SK-N-SH (cell line): Measurements from ENCODE around the gene KCNE3. TPM values are rescaled to one million over a fixed set of nuclear protein-coding genes. Genes with fewer than 3 reads are reported as not detected.

Experiments used
- CTCF ChIA-PET: fragments of 300-600, 350-600 bp; formaldehyde crosslinking; extraction: SDS; loops from one replicate; lab custom pipeline; 2021; lab: Yijun Ruan, JAX
- POLR2A ChIA-PET: fragments of 350-600 bp; sonication (Branson Sonifier 250); formaldehyde crosslinking; extraction: SDS; loops from one replicate; lab custom pipeline; 2020; ENCODE audit warnings: antibody characterized with exemption, inconsistent platforms; lab: Yijun Ruan, JAX
- DNase-seq: peaks from one replicate; pipeline ENCODE4 v3.0.0; 2012
- H2AFZ ChIP-seq: fragments of 200-600 bp; sonication (generic); 2 replicates; pipeline ENCODE4 v1.8.1; 2016; ENCODE audit warnings: antibody characterized with exemption, mild to moderate bottlenecking, low read depth
- H3F3A ChIP-seq: fragments of 200-600 bp; sonication (generic); replicated peaks from 2 replicates; pipeline ENCODE3; 2016; ENCODE audit warnings: antibody characterized with exemption, mild to moderate bottlenecking; ENCODE audit not compliant: insufficient read depth
- H3K27ac ChIP-seq, 2 experiments: fragments of 200-500 bp in 1 of 2; fragments of 200-600 bp in 1 of 2; sonication (Bioruptor generic) in 1 of 2; sonication (generic), shearing (Covaris generic) in 1 of 2; 2 replicates each; pipeline versions ENCODE4 v1.5.1 to v1.6.1; 2014 to 2016; ENCODE audit warnings: low read depth in 2 of 2, inconsistent platforms in 1 of 2, low read length in 1 of 2, mild to moderate bottlenecking in 1 of 2, mixed read lengths in 1 of 2
- H3K27me3 ChIP-seq: fragments of 200-600 bp; sonication (generic), shearing (Covaris generic); 2 replicates; pipeline ENCODE4 v1.6.1; 2016; ENCODE audit warnings: mixed run types; ENCODE audit not compliant: insufficient read depth
- H3K36me3 ChIP-seq, 2 experiments: fragments of 200-500 bp in 1 of 2; fragments of 200-600 bp in 1 of 2; sonication (Bioruptor generic) in 1 of 2; sonication (generic) in 1 of 2; replicated peaks in 1 of 2; 2 replicates each; pipeline versions ENCODE3 to v1.5.1; 2014 to 2016; ENCODE audit warnings: low read length in 1 of 2, mild to moderate bottlenecking in 1 of 2; ENCODE audit not compliant: insufficient read depth in 2 of 2, control insufficient read depth in 1 of 2
- H3K4me1 ChIP-seq, 2 experiments: fragments of 200-500 bp in 1 of 2; fragments of 200-600 bp in 1 of 2; sonication (Bioruptor generic) in 1 of 2; sonication (generic), shearing (Covaris generic) in 1 of 2; 2 replicates each; pipeline versions ENCODE4 v1.5.1 to v1.6.1; 2014 to 2016; ENCODE audit warnings: low read depth in 1 of 2, low read length in 1 of 2, mixed run types in 1 of 2; ENCODE audit not compliant: insufficient read depth in 2 of 2, control insufficient read depth in 1 of 2
- H3K4me2 ChIP-seq: fragments of 200-600 bp; sonication (generic), shearing (Covaris generic); 2 replicates; pipeline ENCODE4 v1.6.1; 2017; ENCODE audit warnings: mixed run types
- H3K4me3 ChIP-seq, 2 experiments: fragments of 200-500 bp in 1 of 2; fragments of 200-600 bp in 1 of 2; sonication (Bioruptor generic) in 1 of 2; sonication (generic), shearing (Covaris generic) in 1 of 2; 2 replicates each; pipeline versions ENCODE4 v1.5.1 to v1.8.1; 2014 to 2016; ENCODE audit warnings: low read depth in 2 of 2, inconsistent platforms in 1 of 2, low read length in 1 of 2, mild to moderate bottlenecking in 1 of 2, mixed read lengths in 1 of 2, moderate library complexity in 1 of 2
- H3K79me2 ChIP-seq: fragments of 200-600 bp; sonication (generic); 2 replicates; pipeline ENCODE4 v1.8.1; 2017; ENCODE audit warnings: mild to moderate bottlenecking; ENCODE audit not compliant: insufficient read depth
- H3K9ac ChIP-seq: fragments of 200-600 bp; sonication (generic); 2 replicates; pipeline ENCODE4 v1.6.1; 2017; ENCODE audit warnings: mixed run types
- H3K9me2 ChIP-seq: fragments of 200-600 bp; sonication (generic); 2 replicates; pipeline ENCODE4 v1.6.1; 2017; ENCODE audit warnings: mixed run types
- H3K9me3 ChIP-seq: fragments of 200-600 bp; sonication (generic); 2 replicates; pipeline ENCODE4 v1.6.1; 2017; ENCODE audit warnings: mixed run types, mild to moderate bottlenecking, moderate library complexity
- H4K20me1 ChIP-seq: fragments of 200-600 bp; sonication (generic); 2 replicates; pipeline ENCODE4 v1.6.1; 2017; ENCODE audit warnings: mild to moderate bottlenecking, mixed run types; ENCODE audit not compliant: insufficient read depth
- ELF1 ChIP-seq: IDR thresholded peaks from 2 replicates; pipeline ENCODE4 v1.4.0; 2012
- EP300 ChIP-seq, 2 experiments: IDR thresholded peaks; 2 replicates each; pipeline versions ENCODE4 v1.4.0 to v1.6.1; 2012; ENCODE audit warnings: borderline replicate concordance in 1 of 2, low read depth in 1 of 2, low read length in 1 of 2
- FOSL2 ChIP-seq: IDR thresholded peaks from 2 replicates; pipeline ENCODE4 v1.4.0; 2012; ENCODE audit warnings: low read depth, mild to moderate bottlenecking, moderate library complexity, borderline replicate concordance
- FOXJ3 ChIP-seq: sonication (generic); formaldehyde crosslinking; IDR thresholded peaks from 2 replicates; pipeline ENCODE4 v1.5.1; 2020; ENCODE audit warnings: mild to moderate bottlenecking, missing genetic modification reagents
- FOXM1 ChIP-seq: IDR thresholded peaks from 2 replicates; pipeline ENCODE4 v1.4.0; 2012; ENCODE audit warnings: low read depth, mild to moderate bottlenecking
- GABPA ChIP-seq: IDR thresholded peaks from 2 replicates; pipeline ENCODE4 v1.4.0; 2012; ENCODE audit warnings: low read depth, mild to moderate bottlenecking
- JUND ChIP-seq: IDR thresholded peaks from 2 replicates; pipeline ENCODE4 v1.4.0; 2012
- MEF2A ChIP-seq: IDR thresholded peaks from 2 replicates; pipeline ENCODE4 v1.4.0; 2012; ENCODE audit warnings: low read depth, borderline replicate concordance
- NFIC ChIP-seq: IDR thresholded peaks from 2 replicates; pipeline ENCODE4 v1.4.0; 2012; ENCODE audit warnings: borderline replicate concordance
- NRF1 ChIP-seq: IDR thresholded peaks from 2 replicates; pipeline ENCODE4 v1.6.1; 2012; ENCODE audit warnings: low read depth, mild to moderate bottlenecking, low read length
- RAD21 ChIP-seq: IDR thresholded peaks from 2 replicates; pipeline ENCODE4 v1.6.1; 2012; ENCODE audit warnings: mild to moderate bottlenecking, low read length
- RFX5 ChIP-seq: IDR thresholded peaks from 2 replicates; pipeline ENCODE4 v1.6.1; 2012; ENCODE audit warnings: mild to moderate bottlenecking, improper control_type of control experiment, low read length
- RXRA ChIP-seq: IDR thresholded peaks from 2 replicates; pipeline ENCODE4 v1.4.0; 2012; ENCODE audit warnings: low read depth, mild to moderate bottlenecking, borderline replicate concordance
- SIN3A ChIP-seq: IDR thresholded peaks from 2 replicates; pipeline ENCODE4 v1.6.1; 2012; ENCODE audit warnings: low read depth, mild to moderate bottlenecking, low read length, moderate library complexity, borderline replicate concordance
- SMC3 ChIP-seq: IDR thresholded peaks from 2 replicates; pipeline ENCODE4 v1.6.1; 2012; ENCODE audit warnings: low read depth, low read length, improper control_type of control experiment
- TEAD4 ChIP-seq: IDR thresholded peaks from 2 replicates; pipeline ENCODE4 v1.4.0; 2012; ENCODE audit warnings: mild to moderate bottlenecking, borderline replicate concordance; ENCODE audit not compliant: insufficient read depth
- YY1 ChIP-seq: IDR thresholded peaks from 2 replicates; pipeline ENCODE4 v1.4.0; 2012; ENCODE audit warnings: low read depth, mild to moderate bottlenecking
- WGBS: methylation state at CpG from one replicate; pipeline ENCODE4 v1.1.6; 2017; ENCODE audit warnings: low lambda C conversion rate; 5-methylcytosine and 5-hydroxymethylcytosine counted together
- polyA plus RNA-seq, 3 experiments: library from polyadenylated mRNA; depleted of rRNA; stranded (reverse); fragments of >200 nt; gene quantifications; 2 replicates each; pipeline ENCODE4 v1.2.3, GENCODE V29; 2012
- TF ChIP-seq, protein P1 (sequence below): IDR thresholded peaks from 2 replicates; pipeline ENCODE4; 2012
- TF ChIP-seq, protein P2 (sequence below): IDR thresholded peaks from 2 replicates; pipeline ENCODE4 v1.4.0; 2012; ENCODE audit warnings: low read depth, borderline replicate concordance

Gene KCNE3
- polyA plus RNA-seq, 1 of the 3 experiments (the other 2 are of a cell fraction): not detected

DNA sequence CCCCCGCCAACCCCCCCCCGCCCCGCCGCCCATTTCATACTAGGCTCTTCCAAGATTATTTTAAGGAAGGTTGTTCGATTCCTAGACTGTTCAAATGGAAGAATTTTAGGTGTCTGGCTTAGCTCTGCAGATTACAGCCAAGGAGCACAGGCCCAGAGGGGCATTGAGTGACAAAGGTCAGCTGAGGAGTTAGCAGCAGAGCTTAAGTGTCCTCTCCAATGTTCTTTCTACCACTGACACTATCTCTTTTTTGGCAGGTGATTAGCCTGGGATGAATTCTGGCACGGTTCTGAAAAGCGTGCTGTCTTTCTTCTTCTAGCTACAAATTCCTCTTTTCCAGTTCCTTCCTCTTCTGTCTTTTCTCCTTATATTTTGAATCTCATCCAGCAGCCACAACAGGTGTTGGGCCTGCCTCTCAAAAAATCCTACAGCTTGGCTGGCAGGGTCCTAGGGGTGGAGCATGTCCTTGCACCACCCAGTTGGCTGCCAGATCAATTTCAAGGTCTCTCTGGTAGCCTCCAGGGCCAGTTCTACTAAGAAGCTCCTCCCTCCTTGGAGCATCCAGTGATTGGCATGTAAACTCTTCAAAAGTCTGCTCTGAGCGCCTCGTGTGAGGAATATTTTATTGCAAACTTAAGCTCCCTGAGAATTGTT lies 23.0 kb downstream of the KCNE3 start:
- no peak for DNase-seq
- ChIA-PET POLR2A (interaction anchor here (1.2 kb wide), 1 partner anchor 46 kb away, joined by 3 read pairs; the partner anchor contains the start of gene PGM2L1), CTCF (interaction anchor here (1.1 to 14.5 kb wide), 8 partner anchors 10 to 190 kb away, joined by 3 to 218 read pairs (median 4); no protein-coding TSS in a partner anchor)
- Histone ChIP-seq H3K79me2 (no peaks in the 10 kb centered on the region), H2AFZ (no peak overlapping the region), H3K36me3 (no peaks in the 10 kb centered on the region), H3K9ac (no peak overlapping the region), H4K20me1 (no peaks in the 10 kb centered on the region), H3K9me3 (no peaks in the 10 kb centered on the region), H3K27ac (no peak overlapping the region), H3F3A (no peaks in the 10 kb centered on the region), H3K4me2 (no peak overlapping the region), H3K4me1 (peaks cover 0 to 23% of the 10 kb centered on the region in 2 experiments; a peak in 3 of 4 replicates), H3K9me2 (no peaks in the 10 kb centered on the region), H3K4me3 (no peak overlapping the region), H3K27me3 (no peaks in the 10 kb centered on the region)
- TF ChIP-seq JUND (no peak), YY1 (no peak), RAD21 (no peak), FOXJ3 (CRISPR knock-in tag) (no peak), SIN3A (no peak), RXRA (no peak), NFIC (no peak), FOSL2 (no peak), TEAD4 (no peak), NRF1 (no peak), SMC3 (no peak), ELF1 (no peak), RFX5 (no peak), FOXM1 (no peak), EP300 (IDR thresholded peaks at IDR 0.05; ENCODE audit: borderline replicate concordance in 1 of 2, low read depth in 1 of 2, low read length in 1 of 2) (no peak), MEF2A (no peak), GABPA (no peak)
- TF ChIP-seq, protein P1, sequence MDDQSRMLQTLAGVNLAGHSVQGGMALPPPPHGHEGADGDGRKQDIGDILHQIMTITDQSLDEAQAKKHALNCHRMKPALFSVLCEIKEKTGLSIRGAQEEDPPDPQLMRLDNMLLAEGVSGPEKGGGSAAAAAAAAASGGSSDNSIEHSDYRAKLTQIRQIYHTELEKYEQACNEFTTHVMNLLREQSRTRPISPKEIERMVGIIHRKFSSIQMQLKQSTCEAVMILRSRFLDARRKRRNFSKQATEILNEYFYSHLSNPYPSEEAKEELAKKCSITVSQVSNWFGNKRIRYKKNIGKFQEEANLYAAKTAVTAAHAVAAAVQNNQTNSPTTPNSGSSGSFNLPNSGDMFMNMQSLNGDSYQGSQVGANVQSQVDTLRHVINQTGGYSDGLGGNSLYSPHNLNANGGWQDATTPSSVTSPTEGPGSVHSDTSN: no peak
- TF ChIP-seq, protein P2, sequence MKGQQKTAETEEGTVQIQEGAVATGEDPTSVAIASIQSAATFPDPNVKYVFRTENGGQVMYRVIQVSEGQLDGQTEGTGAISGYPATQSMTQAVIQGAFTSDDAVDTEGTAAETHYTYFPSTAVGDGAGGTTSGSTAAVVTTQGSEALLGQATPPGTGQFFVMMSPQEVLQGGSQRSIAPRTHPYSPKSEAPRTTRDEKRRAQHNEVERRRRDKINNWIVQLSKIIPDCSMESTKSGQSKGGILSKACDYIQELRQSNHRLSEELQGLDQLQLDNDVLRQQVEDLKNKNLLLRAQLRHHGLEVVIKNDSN: no peak
- 93% methylated on average over 9 of the region's 9 CpGs for WGBS
